Endothelial cell of umbilical vein (primary cell): ENCODE results near the gene CHD9. TPM values are rescaled to one million over a fixed set of nuclear protein-coding genes. Genes with fewer than 3 reads are reported as not detected.

Source experiments
- BruUV-seq: library from RNA; stranded (reverse); fragments of 400-500 nt; replicated peaks from 2 replicates; lab custom pipeline; 2021; lab: Mats Ljungman, UMichigan
- CTCF ChIA-PET: fragments of 300-600, 350-600 bp; sonication (Branson Sonifier 250); formaldehyde crosslinking; loops from one replicate; lab custom pipeline; 2021; ENCODE audit warnings: antibody characterized with exemption, inconsistent platforms; lab: Charles Lee
- POLR2A ChIA-PET: fragments of 300-600, 350-600 bp; sonication (Branson Sonifier 250); formaldehyde crosslinking; loops from one replicate; lab custom pipeline; 2021; ENCODE audit warnings: antibody characterized with exemption, inconsistent platforms; lab: Charles Lee
- DNase-seq: peaks from one replicate; pipeline ENCODE4 v3.0.0-alpha.2; 2011; ENCODE audit warnings: low read depth, low spot score
- FAIRE-seq: peaks from 2 replicates; lab custom pipeline; 2011; peaks lifted over from hg19 to GRCh38; lab: Jason Lieb, UNC
- H2AFZ ChIP-seq: 2 replicates; pipeline ENCODE4 v1.6.0; 2012; ENCODE audit warnings: low read depth, low read length, control low read depth, inconsistent platforms
- H3K27ac ChIP-seq: 2 replicates; pipeline ENCODE4 v1.5.1; 2011; ENCODE audit warnings: low read depth, mild to moderate bottlenecking, control low read depth, low read length, moderate library complexity; ENCODE audit not compliant: insufficient read depth
- H3K27me3 ChIP-seq, 2 experiments: 2 replicates each; pipeline versions ENCODE4 v1.6.0 to v1.6.1; 2011; ENCODE audit warnings: low read length in 2 of 2, mixed read lengths in 1 of 2; ENCODE audit not compliant: control insufficient read depth in 2 of 2, insufficient read depth in 2 of 2
- H3K36me3 ChIP-seq, 2 experiments: 2 replicates in 1 of 2; 3 replicates in 1 of 2; pipeline ENCODE4 v1.5.1; 2011; ENCODE audit warnings: low read length in 2 of 2, mild to moderate bottlenecking in 1 of 2, moderate library complexity in 1 of 2; ENCODE audit not compliant: control insufficient read depth in 2 of 2, insufficient read depth in 2 of 2; ENCODE audit errors: extremely low read depth in 1 of 2
- H3K4me1 ChIP-seq: 3 replicates; pipeline ENCODE4 v1.5.1; 2011; ENCODE audit warnings: mild to moderate bottlenecking, low read length; ENCODE audit not compliant: control insufficient read depth, insufficient read depth; ENCODE audit errors: extremely low read depth
- H3K4me2 ChIP-seq: 2 replicates; pipeline ENCODE4 v1.6.1; 2011; ENCODE audit warnings: low read length, control low read depth, mixed read lengths; ENCODE audit not compliant: insufficient read depth
- H3K4me3 ChIP-seq, 3 experiments: fragments of 200-600 bp in 1 of 3; sonication (generic), shearing (Covaris generic) in 1 of 3; replicated peaks in 1 of 3; 2 replicates each; pipeline ENCODE4 v1.5.1; 2011 to 2016; ENCODE audit warnings: control low read depth in 3 of 3, low read length in 3 of 3, mild to moderate bottlenecking in 2 of 3, inconsistent platforms in 1 of 3, low read depth in 1 of 3, moderate library complexity in 1 of 3; ENCODE audit not compliant: insufficient read depth in 1 of 3
- H3K79me2 ChIP-seq: 2 replicates; pipeline ENCODE4 v1.6.0; 2012; ENCODE audit warnings: low read length, inconsistent platforms; ENCODE audit not compliant: control insufficient read depth, insufficient read depth
- H3K9ac ChIP-seq: replicated peaks from 2 replicates; pipeline ENCODE3; 2011; ENCODE audit warnings: low read length, control low read depth; ENCODE audit not compliant: insufficient read depth; ENCODE audit errors: extremely low read depth
- H3K9me1 ChIP-seq: replicated peaks from 3 replicates; pipeline ENCODE4 v1.6.0; 2011; ENCODE audit warnings: mild to moderate bottlenecking, low read length; ENCODE audit not compliant: control insufficient read depth, insufficient read depth; ENCODE audit errors: extremely low read depth
- H3K9me3 ChIP-seq: replicated peaks from 2 replicates; pipeline ENCODE4 v1.5.1; 2012; ENCODE audit warnings: low read length, inconsistent platforms; ENCODE audit not compliant: control insufficient read depth, insufficient read depth
- H4K20me1 ChIP-seq: replicated peaks from 2 replicates; pipeline ENCODE3; 2011; ENCODE audit warnings: mild to moderate bottlenecking, low read length; ENCODE audit not compliant: control insufficient read depth, insufficient read depth; ENCODE audit errors: extremely low read depth
- CTCF ChIP-seq, 2 donors: IDR thresholded peaks; 1 replicate in 1 of 2; 2 replicates in 1 of 2; pipeline ENCODE4 v1.5.1; 2011; ENCODE audit warnings: low read length in 2 of 2, mild to moderate bottlenecking in 2 of 2, moderate library complexity in 2 of 2, control low read depth in 1 of 2, inconsistent platforms in 1 of 2, low read depth in 1 of 2; ENCODE audit not compliant: insufficient read depth in 1 of 2; ENCODE audit errors: extremely low read depth in 1 of 2
- EZH2 ChIP-seq: IDR thresholded peaks from 2 replicates; pipeline ENCODE4 v1.6.1; 2012; ENCODE audit warnings: borderline replicate concordance, low read depth, mild to moderate bottlenecking, moderate library complexity, low read length, inconsistent platforms; ENCODE audit not compliant: severe bottlenecking
- FOS ChIP-seq: IDR thresholded peaks from 2 replicates; pipeline ENCODE4 v1.6.1; 2011; ENCODE audit warnings: mild to moderate bottlenecking, low read length, moderate library complexity, borderline replicate concordance; ENCODE audit not compliant: insufficient read depth
- GATA2 ChIP-seq: IDR thresholded peaks from 2 replicates; pipeline ENCODE4 v1.7.0; 2011; ENCODE audit warnings: low read depth, mild to moderate bottlenecking, moderate library complexity, mixed read lengths, low read length; ENCODE audit not compliant: insufficient read length, insufficient read depth
- JUN ChIP-seq: IDR thresholded peaks from 2 replicates; pipeline ENCODE4 v1.6.1; 2011; ENCODE audit warnings: borderline replicate concordance, low read depth; ENCODE audit not compliant: insufficient read length, insufficient read depth
- MAX ChIP-seq: IDR thresholded peaks from 2 replicates; pipeline ENCODE4 v1.6.1; 2011; ENCODE audit not compliant: insufficient read depth, insufficient read length
- MYC ChIP-seq: IDR thresholded peaks from one replicate; pipeline ENCODE4 v1.6.1; 2011; ENCODE audit warnings: mild to moderate bottlenecking, low read depth, low read length
- POLR2A ChIP-seq: IDR thresholded peaks from 2 replicates; pipeline ENCODE4 v1.6.1; 2012; ENCODE audit warnings: low read depth, mild to moderate bottlenecking, control low read depth, low read length
- POLR2AphosphoS5 ChIP-seq: IDR thresholded peaks from 2 replicates; pipeline ENCODE4 v1.6.1; 2012; ENCODE audit warnings: low read depth, mild to moderate bottlenecking, control low read depth, low read length, moderate library complexity; ENCODE audit not compliant: insufficient read depth
- dilution Hi-C: fragments of 300-500 bp; cut with MboI; formaldehyde crosslinking; loops from one replicate; pipeline ENCODE4 v1.15.0; 2019; ENCODE audit warnings: low sequenced_read_pairs; ENCODE audit not compliant: extremely low pct_ligation_motif_present
- intact Hi-C: fragments of 100-400 bp; cut with micrococcal nuclease; formaldehyde crosslinking; loops from one replicate; pipeline ENCODE4 v1.10.0; 2022
- polyA plus RNA-seq, 4 experiments: library from polyadenylated mRNA; depleted of rRNA in 3 of 4; stranded (reverse) in 3 of 4; unstranded in 1 of 4; fragments of >200 nt; gene quantifications; 2 replicates each; pipeline versions ENCODE4 v1.2.1 to v1.2.3, GENCODE V29; 2011 to 2012; ENCODE audit warnings: missing spikeins in 1 of 4
- total RNA-seq: library from RNA; stranded (reverse); gene quantifications from 2 replicates; pipeline ENCODE4 v1.2.3, GENCODE V29; 2021

CHD9 gene
- total and polyA plus RNA-seq, 2 donors (not counting 3 experiments of a cell fraction or from before 2014, with no cell fraction given): 9.9 to 59.2 TPM

GRCh38 chr16:53249331-53249730, 194.5 kb downstream of the CHD9 start:
- Histone ChIP-seq H3K79me2 (no peaks in the 10 kb centered on the region), H3K36me3 (peaks cover 12 to 26% of the 10 kb centered on the region in 2 experiments), H3K27me3 (no peaks in the 10 kb centered on the region), H3K27ac (no peak overlapping the region), H3K9ac (no peak overlapping the region), H3K4me2 (no peak overlapping the region), H3K4me1 (no peaks in the 10 kb centered on the region), H3K4me3 (no peak overlapping the region), H4K20me1 (no peaks in the 10 kb centered on the region), H3K9me1 (no peaks in the 10 kb centered on the region), H2AFZ (no peak overlapping the region), H3K9me3 (no peaks in the 10 kb centered on the region)
- DNase-seq (no peak), FAIRE-seq (no peak)
- ChIA-PET POLR2A (no interaction called here), CTCF (no interaction called here)
- dilution Hi-C loops: no loop called here
- no peak for TF ChIP-seq MAX
- no peak for TF ChIP-seq JUN
- TF ChIP-seq POLR2A: no peak
- no peak for TF ChIP-seq POLR2AphosphoS5
- TF ChIP-seq GATA2: no peak
- no peak for TF ChIP-seq MYC
- TF ChIP-seq EZH2: no peak
- TF ChIP-seq CTCF (IDR thresholded peaks at IDR 0.05; ENCODE audit: extremely low read depth in 1 of 2, insufficient read depth in 1 of 2, low read depth in 1 of 2, low read length in 2 of 2): no peak
- TF ChIP-seq FOS: no peak
- intact Hi-C loops: no loop called here
- no TSS peak for BruUV-seq
